ENCODE measurements around the gene KNOP1.

GRCh38 chr16:19751478-19752385, 33.7 kb upstream of the KNOP1 start:
- no peak for TF ChIP-seq CTCF (IDR thresholded peaks at IDR 0.05)
- TF ChIP-seq POLR2A (IDR thresholded peaks at IDR 0.05): no peak

Measured in tibial nerve (tissue), 3 donors.